ENCODE data around the gene IGFL1.
"Not testable (repeated sequence)": the region's sequence is repeated elsewhere in the genome, so short reads cannot be mapped to it uniquely, and the experiment has no call there.

The IGFL1 gene

DNA sequence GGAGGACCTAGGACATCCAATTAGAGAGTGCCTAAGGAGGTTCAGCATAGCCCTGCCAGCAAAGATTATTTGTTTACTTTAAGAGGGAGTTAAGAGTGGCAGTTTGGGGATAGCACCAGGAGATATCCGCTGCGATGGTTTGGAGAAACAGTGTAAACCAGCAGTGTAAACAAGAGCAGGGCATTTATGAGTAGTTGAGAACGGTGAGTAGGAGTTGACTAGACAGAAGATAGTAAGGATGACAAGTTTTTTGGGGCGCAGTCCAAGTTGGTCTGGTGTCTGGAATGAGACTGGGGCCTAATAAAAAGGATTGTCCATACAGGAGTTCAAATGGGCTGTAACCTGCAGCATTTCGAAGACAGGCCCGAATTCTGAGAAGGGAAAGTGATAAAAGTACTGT, 44.4 kb downstream of the IGFL1 start:
- not testable (repeated sequence) for DNase-seq

DNA sequence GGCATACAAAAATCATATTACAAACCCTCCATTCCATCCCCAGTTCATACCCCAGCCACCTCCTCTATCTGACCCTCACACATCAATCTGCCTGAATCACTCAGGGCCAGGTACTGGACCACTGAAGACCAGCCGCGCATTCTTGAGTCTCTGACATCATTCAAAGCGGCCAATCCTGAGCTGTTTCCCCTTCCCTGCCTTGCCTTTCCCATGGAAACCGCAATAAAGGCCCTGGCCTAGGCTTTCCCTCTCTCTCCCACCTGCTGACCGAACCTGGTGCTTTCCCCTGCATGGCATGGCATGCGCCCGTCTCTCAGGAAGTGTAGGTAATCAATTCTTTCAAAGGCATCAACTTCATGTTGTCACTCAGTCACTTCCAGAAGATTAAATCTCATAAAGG, 49.6 kb downstream of the IGFL1 start:
- no peak for DNase-seq

Data from NCI-H1417 treated with DMSO at 0.1 percent for 48 hours (cell line).